HL-60 (cell line): ENCODE data around the gene CCT5.

Source experiments
- GABPA ChIP-seq: IDR thresholded peaks from 2 replicates; pipeline ENCODE4 v1.6.1; 2012; ENCODE audit warnings: low read depth
- POLR2AphosphoS5 ChIP-seq: IDR thresholded peaks from 2 replicates; pipeline ENCODE4 v1.6.1; 2012; ENCODE audit warnings: low read depth
- SPI1 ChIP-seq: IDR thresholded peaks from 2 replicates; pipeline ENCODE4 v1.6.1; 2012; ENCODE audit warnings: low read depth, mild to moderate bottlenecking, borderline replicate concordance
- TF ChIP-seq, protein P1 (sequence below): IDR thresholded peaks from one replicate; pipeline ENCODE4 v1.5.1; 2011; ENCODE audit warnings: low read length, control low read depth, inconsistent platforms; ENCODE audit not compliant: insufficient read depth
- TF ChIP-seq, protein P2 (sequence below): IDR thresholded peaks from 2 replicates; pipeline ENCODE4 v1.6.1; 2012; ENCODE audit warnings: low read depth; ENCODE audit not compliant: insufficient replicate concordance

DNA sequence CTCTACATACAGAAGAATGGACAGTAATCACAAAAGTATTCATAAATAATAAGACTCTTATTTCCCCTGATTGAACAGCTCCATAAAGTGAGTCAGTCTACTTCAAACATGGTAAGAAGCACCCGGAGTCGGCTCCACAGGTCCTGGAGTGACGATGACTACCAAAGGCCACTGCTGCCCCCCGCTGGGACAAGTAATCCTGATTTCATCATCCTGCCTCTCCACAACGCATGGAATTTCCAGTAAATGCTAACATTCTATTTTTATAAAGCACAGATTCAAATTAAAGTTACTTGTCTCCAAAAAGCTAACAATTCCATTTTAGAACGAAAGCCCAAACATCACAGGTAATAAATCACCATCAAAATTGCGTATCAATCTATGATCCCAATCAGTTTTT lies 16.6 kb upstream of the CCT5 start:
- TF ChIP-seq GABPA (no peak), SPI1 (no peak), POLR2AphosphoS5 (no peak)
- TF ChIP-seq, protein P1, sequence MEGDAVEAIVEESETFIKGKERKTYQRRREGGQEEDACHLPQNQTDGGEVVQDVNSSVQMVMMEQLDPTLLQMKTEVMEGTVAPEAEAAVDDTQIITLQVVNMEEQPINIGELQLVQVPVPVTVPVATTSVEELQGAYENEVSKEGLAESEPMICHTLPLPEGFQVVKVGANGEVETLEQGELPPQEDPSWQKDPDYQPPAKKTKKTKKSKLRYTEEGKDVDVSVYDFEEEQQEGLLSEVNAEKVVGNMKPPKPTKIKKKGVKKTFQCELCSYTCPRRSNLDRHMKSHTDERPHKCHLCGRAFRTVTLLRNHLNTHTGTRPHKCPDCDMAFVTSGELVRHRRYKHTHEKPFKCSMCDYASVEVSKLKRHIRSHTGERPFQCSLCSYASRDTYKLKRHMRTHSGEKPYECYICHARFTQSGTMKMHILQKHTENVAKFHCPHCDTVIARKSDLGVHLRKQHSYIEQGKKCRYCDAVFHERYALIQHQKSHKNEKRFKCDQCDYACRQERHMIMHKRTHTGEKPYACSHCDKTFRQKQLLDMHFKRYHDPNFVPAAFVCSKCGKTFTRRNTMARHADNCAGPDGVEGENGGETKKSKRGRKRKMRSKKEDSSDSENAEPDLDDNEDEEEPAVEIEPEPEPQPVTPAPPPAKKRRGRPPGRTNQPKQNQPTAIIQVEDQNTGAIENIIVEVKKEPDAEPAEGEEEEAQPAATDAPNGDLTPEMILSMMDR: no peak
- TF ChIP-seq, protein P2, sequence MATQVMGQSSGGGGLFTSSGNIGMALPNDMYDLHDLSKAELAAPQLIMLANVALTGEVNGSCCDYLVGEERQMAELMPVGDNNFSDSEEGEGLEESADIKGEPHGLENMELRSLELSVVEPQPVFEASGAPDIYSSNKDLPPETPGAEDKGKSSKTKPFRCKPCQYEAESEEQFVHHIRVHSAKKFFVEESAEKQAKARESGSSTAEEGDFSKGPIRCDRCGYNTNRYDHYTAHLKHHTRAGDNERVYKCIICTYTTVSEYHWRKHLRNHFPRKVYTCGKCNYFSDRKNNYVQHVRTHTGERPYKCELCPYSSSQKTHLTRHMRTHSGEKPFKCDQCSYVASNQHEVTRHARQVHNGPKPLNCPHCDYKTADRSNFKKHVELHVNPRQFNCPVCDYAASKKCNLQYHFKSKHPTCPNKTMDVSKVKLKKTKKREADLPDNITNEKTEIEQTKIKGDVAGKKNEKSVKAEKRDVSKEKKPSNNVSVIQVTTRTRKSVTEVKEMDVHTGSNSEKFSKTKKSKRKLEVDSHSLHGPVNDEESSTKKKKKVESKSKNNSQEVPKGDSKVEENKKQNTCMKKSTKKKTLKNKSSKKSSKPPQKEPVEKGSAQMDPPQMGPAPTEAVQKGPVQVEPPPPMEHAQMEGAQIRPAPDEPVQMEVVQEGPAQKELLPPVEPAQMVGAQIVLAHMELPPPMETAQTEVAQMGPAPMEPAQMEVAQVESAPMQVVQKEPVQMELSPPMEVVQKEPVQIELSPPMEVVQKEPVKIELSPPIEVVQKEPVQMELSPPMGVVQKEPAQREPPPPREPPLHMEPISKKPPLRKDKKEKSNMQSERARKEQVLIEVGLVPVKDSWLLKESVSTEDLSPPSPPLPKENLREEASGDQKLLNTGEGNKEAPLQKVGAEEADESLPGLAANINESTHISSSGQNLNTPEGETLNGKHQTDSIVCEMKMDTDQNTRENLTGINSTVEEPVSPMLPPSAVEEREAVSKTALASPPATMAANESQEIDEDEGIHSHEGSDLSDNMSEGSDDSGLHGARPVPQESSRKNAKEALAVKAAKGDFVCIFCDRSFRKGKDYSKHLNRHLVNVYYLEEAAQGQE: no peak
